Bronchus fibroblast of lung (primary cell): ENCODE measurements around the gene CDH6. TPM values are rescaled to one million over a fixed set of nuclear protein-coding genes. Genes with fewer than 3 reads are reported as not detected.

ENCODE experiments used
- total RNA-seq: library from RNA; depleted of rRNA; stranded (reverse); fragments of >200 nt; gene quantifications from 2 replicates; pipeline ENCODE4 v1.2.3, GENCODE V29; 2015

Gene CDH6
- total RNA-seq, result 0.30 and 0.34 TPM in 2 replicates

GRCh38 chr5:31193591-31194467 is at the start of gene CDH6:
TSS of gene CDH6 (plus strand) at chr5:31193686. CDS start at chr5:31267474, 73,788 bp downstream.

